PC-9 (cell line): ENCODE results near the gene SLK. TPM values are rescaled to one million over a fixed set of nuclear protein-coding genes. Genes with fewer than 3 reads are reported as not detected.

Experiments
- BruUV-seq: library from RNA; stranded (reverse); fragments of 400-500 nt; replicated peaks from 2 replicates; lab custom pipeline; 2021; lab: Mats Ljungman, UMichigan
- CTCF ChIA-PET: fragments of 300-600 bp; sonication (Branson Sonifier 250); formaldehyde crosslinking; loops from one replicate; lab custom pipeline; 2022; ENCODE audit warnings: antibody characterized with exemption; lab: Charles Lee
- POLR2A ChIA-PET: fragments of 300-600 bp; sonication (Branson Sonifier 250); formaldehyde crosslinking; loops from one replicate; lab custom pipeline; 2022; ENCODE audit warnings: antibody characterized with exemption; ENCODE audit not compliant: unreplicated experiment; lab: Charles Lee
- DNase-seq, 2 experiments: peaks; one replicate each; pipeline versions ENCODE4 v3.0.0 to v3.0.0-alpha.2; 2015 to 2022; ENCODE audit warnings: mixed read lengths in 1 of 2
- H2AFZ ChIP-seq: fragments of 200-600 bp; sonication (generic); 2 replicates; pipeline ENCODE4 v1.8.1; 2017; ENCODE audit warnings: antibody characterized with exemption
- H3F3A ChIP-seq: fragments of 200-600 bp; sonication (generic); 2 replicates; pipeline ENCODE4 v1.8.1; 2017; ENCODE audit warnings: antibody characterized with exemption, mild to moderate bottlenecking, low read depth; ENCODE audit not compliant: insufficient read depth
- H3K27ac ChIP-seq: fragments of 200-600 bp; sonication (generic); 2 replicates; pipeline ENCODE4 v1.6.1; 2016; ENCODE audit warnings: mixed run types
- H3K27me3 ChIP-seq: fragments of 200-600 bp; sonication (generic); 2 replicates; pipeline ENCODE4 v1.6.1; 2016; ENCODE audit warnings: low read depth, mixed run types; ENCODE audit not compliant: insufficient read depth
- H3K36me3 ChIP-seq: fragments of 200-600 bp; sonication (generic); 2 replicates; pipeline ENCODE4 v1.6.1; 2016; ENCODE audit warnings: low read depth, mixed run types
- H3K4me1 ChIP-seq: fragments of 200-600 bp; sonication (generic); replicated peaks from 2 replicates; pipeline ENCODE4 v1.6.1; 2016; ENCODE audit warnings: mixed run types; ENCODE audit not compliant: insufficient read depth
- H3K4me2 ChIP-seq: fragments of 200-600 bp; sonication (generic); 2 replicates; pipeline ENCODE4 v1.6.1; 2017; ENCODE audit warnings: mixed run types
- H3K4me3 ChIP-seq: fragments of 200-600 bp; sonication (generic); 2 replicates; pipeline ENCODE4 v1.6.1; 2016; ENCODE audit warnings: mixed run types
- H3K79me2 ChIP-seq: fragments of 200-600 bp; sonication (generic); 2 replicates; pipeline ENCODE4 v1.6.1; 2017; ENCODE audit warnings: low read depth, mixed run types
- H3K9me2 ChIP-seq: fragments of 200-600 bp; sonication (generic); 2 replicates; pipeline ENCODE4 v1.8.1; 2017; ENCODE audit warnings: mild to moderate bottlenecking; ENCODE audit not compliant: insufficient read depth
- H3K9me3 ChIP-seq: fragments of 200-600 bp; sonication (generic); 2 replicates; pipeline ENCODE4 v1.8.1; 2016; ENCODE audit warnings: low read depth; ENCODE audit not compliant: insufficient read depth
- H4K20me1 ChIP-seq: fragments of 200-600 bp; sonication (generic); 2 replicates; pipeline ENCODE4 v1.8.1; 2017; ENCODE audit not compliant: insufficient read depth
- EZH2 ChIP-seq: fragments of 200-600 bp; sonication (generic); IDR thresholded peaks from 2 replicates; pipeline ENCODE4 v1.8.0; 2017; ENCODE audit warnings: antibody characterized with exemption, low read depth
- intact Hi-C: fragments of 100-400 bp; cut with micrococcal nuclease; formaldehyde crosslinking; loops from one replicate; pipeline ENCODE4 v1.10.0; 2022; ENCODE audit not compliant: unreplicated experiment
- total RNA-seq: library from RNA; stranded (reverse); gene quantifications from 2 replicates; pipeline ENCODE4 v1.2.3, GENCODE V29; 2021
- TF ChIP-seq, protein P1 (sequence below): fragments of 200-600 bp; sonication (generic); conservative IDR thresholded peaks from 2 replicates; pipeline ENCODE4 v1.6.1; 2017; ENCODE audit warnings: mixed run types, antibody characterized with exemption, mild to moderate bottlenecking, moderate library complexity

Gene SLK
- total RNA-seq, 1 experiment from 2014 or later: 30.4 TPM

- TF ChIP-seq, protein P1, sequence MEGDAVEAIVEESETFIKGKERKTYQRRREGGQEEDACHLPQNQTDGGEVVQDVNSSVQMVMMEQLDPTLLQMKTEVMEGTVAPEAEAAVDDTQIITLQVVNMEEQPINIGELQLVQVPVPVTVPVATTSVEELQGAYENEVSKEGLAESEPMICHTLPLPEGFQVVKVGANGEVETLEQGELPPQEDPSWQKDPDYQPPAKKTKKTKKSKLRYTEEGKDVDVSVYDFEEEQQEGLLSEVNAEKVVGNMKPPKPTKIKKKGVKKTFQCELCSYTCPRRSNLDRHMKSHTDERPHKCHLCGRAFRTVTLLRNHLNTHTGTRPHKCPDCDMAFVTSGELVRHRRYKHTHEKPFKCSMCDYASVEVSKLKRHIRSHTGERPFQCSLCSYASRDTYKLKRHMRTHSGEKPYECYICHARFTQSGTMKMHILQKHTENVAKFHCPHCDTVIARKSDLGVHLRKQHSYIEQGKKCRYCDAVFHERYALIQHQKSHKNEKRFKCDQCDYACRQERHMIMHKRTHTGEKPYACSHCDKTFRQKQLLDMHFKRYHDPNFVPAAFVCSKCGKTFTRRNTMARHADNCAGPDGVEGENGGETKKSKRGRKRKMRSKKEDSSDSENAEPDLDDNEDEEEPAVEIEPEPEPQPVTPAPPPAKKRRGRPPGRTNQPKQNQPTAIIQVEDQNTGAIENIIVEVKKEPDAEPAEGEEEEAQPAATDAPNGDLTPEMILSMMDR: no peak
- no peak for TF ChIP-seq EZH2
- no peak overlapping the region for H3K4me3 ChIP-seq
- no peaks in the 10 kb centered on the region for H3K9me2 ChIP-seq
- H3K27me3 ChIP-seq: no peaks in the 10 kb centered on the region
- DNase-seq: no peak
- CTCF ChIA-PET: interaction anchor here (0.9 kb wide), 1 partner anchor 133 kb away, joined by 3 read pairs; no protein-coding TSS in a partner anchor
- H3K4me2 ChIP-seq: no peak overlapping the region
- H3K9me3 ChIP-seq: no peaks in the 10 kb centered on the region
- H3K79me2 ChIP-seq: no peaks in the 10 kb centered on the region
- intact Hi-C loops: loop anchor here (10.0 kb wide), 1 partner anchor 136 kb away; no protein-coding TSS in a partner anchor
- no peak overlapping the region for H3K27ac ChIP-seq
- H3K4me1 ChIP-seq: no peaks in the 10 kb centered on the region
- no peaks in the 10 kb centered on the region for H4K20me1 ChIP-seq
- BruUV-seq: no TSS peak
- H3F3A ChIP-seq: no peaks in the 10 kb centered on the region; the same call in 1 of the 2 replicates
- H3K36me3 ChIP-seq: peaks cover 19% of the 10 kb centered on the region
- POLR2A ChIA-PET: no interaction called here
- H2AFZ ChIP-seq: no peak overlapping the region
Observed at GRCh38 chr10:104021246-104021645, 54.3 kb downstream of the SLK start.

DNA sequence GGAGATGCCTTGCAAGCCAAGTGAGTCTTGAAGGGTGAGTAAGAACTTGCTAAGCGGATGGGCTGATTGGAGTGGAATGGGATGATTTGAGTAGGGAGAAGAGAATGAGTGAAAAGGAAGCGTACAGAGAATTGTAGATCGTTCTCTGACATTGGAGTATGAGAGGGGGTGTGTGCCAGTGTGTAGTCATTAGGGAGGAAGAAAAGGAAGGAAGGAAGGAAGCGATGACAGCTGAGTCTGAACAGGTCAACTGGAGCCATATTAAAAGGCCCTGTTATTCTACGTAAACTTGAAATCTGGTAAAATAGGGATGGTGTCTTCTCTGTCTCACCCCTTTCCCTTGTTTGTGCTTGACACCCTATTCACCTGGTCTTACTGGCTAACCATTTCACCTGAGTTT lies 55.1 kb downstream of the SLK start:
- no peak overlapping the region for H3K27ac ChIP-seq
- POLR2A ChIA-PET: no interaction called here
- H3K36me3 ChIP-seq: peaks cover 19% of the 10 kb centered on the region
- no peaks in the 10 kb centered on the region for H4K20me1 ChIP-seq
- intact Hi-C loops: loop anchor here (10.0 kb wide), 1 partner anchor 137 kb away; no protein-coding TSS in a partner anchor
- BruUV-seq: no TSS peak
- no peaks in the 10 kb centered on the region for H3K79me2 ChIP-seq
- no peak overlapping the region for H2AFZ ChIP-seq
- CTCF ChIA-PET: no interaction called here
- H3K4me3 ChIP-seq: no peak overlapping the region
- H3K27me3 ChIP-seq: no peaks in the 10 kb centered on the region
- H3K9me2 ChIP-seq: no peaks in the 10 kb centered on the region
- no peaks in the 10 kb centered on the region for H3K4me1 ChIP-seq
- no peak for DNase-seq
- H3F3A ChIP-seq: no peaks in the 10 kb centered on the region
- TF ChIP-seq, protein P1: no peak
- TF ChIP-seq EZH2: no peak
- no peaks in the 10 kb centered on the region for H3K9me3 ChIP-seq
- no peak overlapping the region for H3K4me2 ChIP-seq

GRCh38 chr10:104025524-104025923 lies 58.6 kb downstream of the SLK start:
- H4K20me1 ChIP-seq: no peaks in the 10 kb centered on the region
- ChIA-PET CTCF (no interaction called here), POLR2A (no interaction called here)
- no peak overlapping the region for H3K27ac ChIP-seq
- intact Hi-C loops: loop anchor here (10.0 kb wide), 1 partner anchor 141 kb away; no protein-coding TSS in a partner anchor
- no peak overlapping the region for H3K4me2 ChIP-seq
- no peaks in the 10 kb centered on the region for H3K9me2 ChIP-seq
- H2AFZ ChIP-seq: no peak overlapping the region
- no peaks in the 10 kb centered on the region for H3K9me3 ChIP-seq
- peaks cover 13% of the 10 kb centered on the region; the same call in 1 of the 2 replicates for H3K36me3 ChIP-seq
- BruUV-seq: no TSS peak
- DNase-seq: no peak
- no peaks in the 10 kb centered on the region for H3K27me3 ChIP-seq
- H3K4me1 ChIP-seq: no peaks in the 10 kb centered on the region
- TF ChIP-seq, protein P1: no peak
- TF ChIP-seq EZH2: no peak
- H3K4me3 ChIP-seq: no peak overlapping the region
- no peaks in the 10 kb centered on the region for H3K79me2 ChIP-seq
- H3F3A ChIP-seq: no peaks in the 10 kb centered on the region
